ENCODE results near the gene CEP85L. TPM values are rescaled to one million over a fixed set of nuclear protein-coding genes. Genes with fewer than 3 reads are reported as not detected.

Gene CEP85L
- total RNA-seq, 1 donor from 2014 or later = 10.5 TPM

DNA sequence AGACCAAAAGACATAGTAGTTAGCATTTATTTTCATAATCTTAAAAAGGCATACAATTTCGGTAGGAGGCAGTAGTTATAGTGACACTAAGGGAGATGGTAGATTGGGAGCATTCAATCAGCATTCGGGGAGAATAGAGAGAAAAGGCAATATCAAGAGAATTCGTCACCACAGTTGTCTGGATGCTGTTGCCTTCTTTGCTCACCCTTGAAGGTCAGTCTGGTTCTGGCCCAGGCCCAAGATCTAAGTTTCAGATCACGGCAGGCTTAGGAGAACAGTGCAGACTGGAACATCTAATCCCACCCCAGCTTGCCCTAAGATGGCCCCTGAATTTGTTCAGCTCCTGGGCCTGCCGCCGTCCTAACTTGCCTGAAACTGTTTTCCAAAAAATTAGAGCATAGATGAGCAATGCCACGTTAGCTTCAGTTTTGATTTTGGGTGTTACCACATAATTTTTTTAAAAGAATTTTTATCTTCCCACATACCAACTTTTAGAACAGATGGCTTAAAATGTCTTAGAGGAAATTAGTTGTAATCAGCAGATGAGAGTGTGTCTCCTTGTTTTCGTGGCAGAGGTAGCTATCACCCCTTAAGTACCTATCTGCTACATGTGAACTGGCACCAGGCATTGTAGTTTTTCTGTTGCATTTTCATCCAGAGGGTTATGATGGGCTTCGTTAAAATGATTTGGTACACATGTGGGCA lies 8.3 kb upstream of the CEP85L start:
- H3K27ac ChIP-seq = no peak overlapping the region
- DNase-seq (no peak), ATAC-seq (no peak)
- no peaks in the 10 kb centered on the region for H3K36me3 ChIP-seq
- intact Hi-C loops (cut with DNase I) = no loop called here
- no peak overlapping the region for H3K4me3 ChIP-seq
- no peaks in the 10 kb centered on the region for H3K9me3 ChIP-seq
- TF ChIP-seq CTCF (IDR thresholded peaks at IDR 0.05) = no peak
- no peaks in the 10 kb centered on the region for H3K27me3 ChIP-seq
- H3K4me1 ChIP-seq = no peaks in the 10 kb centered on the region

DNA sequence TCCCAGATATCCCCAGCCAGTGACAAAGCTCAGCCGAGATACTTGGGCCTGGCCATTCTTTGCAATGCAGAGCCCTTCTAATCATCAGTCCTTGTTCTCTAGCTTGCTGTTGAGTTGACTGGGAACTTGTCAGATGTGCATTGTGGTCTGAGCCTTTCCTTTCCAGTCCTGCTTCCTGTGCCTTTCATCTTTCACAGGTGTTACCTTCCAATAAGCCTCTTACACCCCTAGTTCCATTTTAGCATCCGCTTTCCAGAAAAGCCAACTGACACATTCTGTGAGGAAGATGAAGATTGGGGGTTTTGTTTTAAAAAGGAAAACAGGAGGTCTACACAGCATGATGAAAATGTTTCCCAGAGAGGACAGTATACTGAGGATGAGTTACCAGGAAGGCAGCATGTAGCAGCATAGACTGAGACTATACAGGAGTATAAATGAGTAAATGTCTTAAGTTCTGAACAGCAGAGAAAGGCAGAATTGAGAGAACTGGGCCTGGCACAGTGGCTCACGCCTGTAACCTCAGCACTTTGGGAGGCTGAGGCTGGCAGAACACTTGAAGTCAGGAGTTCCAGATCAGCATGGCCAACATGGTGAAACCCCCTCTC lies 5.6 kb upstream of the CEP85L start:
- intact Hi-C loops (cut with DNase I) = no loop called here
- Histone ChIP-seq H3K4me1 (peaks cover 2% of the 10 kb centered on the region), H3K9me3 (no peaks in the 10 kb centered on the region), H3K36me3 (no peaks in the 10 kb centered on the region), H3K27me3 (no peaks in the 10 kb centered on the region), H3K27ac (no peak overlapping the region), H3K4me3 (no peak overlapping the region)
- ATAC-seq (no peak), DNase-seq (no peak)
- TF ChIP-seq CTCF (IDR thresholded peaks at IDR 0.05) = no peak

GRCh38 chr6:118652051-118652615 lies 742 bp upstream of the CEP85L start:
- no peak for DNase-seq
- Histone ChIP-seq H3K9me3 (no peaks in the 10 kb centered on the region), H3K36me3 (no peaks in the 10 kb centered on the region), H3K4me1 (peaks cover 21% of the 10 kb centered on the region), H3K27me3 (no peaks in the 10 kb centered on the region), H3K27ac (peak overlapping the region; percentile 90), H3K4me3 (peak overlapping the region; percentile 90)
- TF ChIP-seq CTCF (IDR thresholded peaks at IDR 0.05) = no peak
- no peak for ATAC-seq
- intact Hi-C loops (cut with DNase I) = no loop called here

DNA sequence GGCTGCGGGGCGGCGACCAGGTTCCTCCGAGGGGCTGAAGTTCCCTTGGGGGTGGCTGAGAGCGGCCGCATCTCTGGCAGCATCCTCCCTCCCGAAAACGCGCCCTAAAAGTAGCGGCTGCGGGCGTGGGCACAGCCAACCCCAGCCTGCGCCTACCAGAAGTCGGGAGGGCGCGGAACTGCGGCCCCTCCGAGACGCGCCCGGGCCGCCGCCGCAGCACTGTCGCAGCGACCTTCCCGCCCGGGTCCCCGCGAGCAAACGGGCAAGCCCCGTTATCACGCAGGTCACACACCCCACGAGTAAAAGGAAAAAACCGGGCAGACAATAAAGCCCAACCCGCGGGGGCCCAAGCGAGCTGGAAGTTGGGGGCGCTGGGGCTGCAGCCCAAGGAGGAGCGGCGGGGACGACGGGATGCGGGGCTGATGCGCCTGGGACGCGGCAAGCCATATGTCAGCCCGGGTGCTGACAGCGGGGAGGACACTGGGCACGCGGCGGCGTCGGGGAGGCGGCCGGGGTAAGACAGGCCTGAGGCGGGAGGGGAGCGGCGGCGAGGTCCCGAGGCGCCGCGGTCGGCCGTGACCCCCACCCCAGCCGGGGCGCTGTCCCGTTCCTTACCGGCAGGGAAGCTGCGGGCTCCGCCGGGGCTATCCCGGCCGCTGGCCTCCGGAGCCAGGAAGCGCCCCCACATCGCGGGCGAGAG lies 659 bp downstream of the CEP85L start:
- TF ChIP-seq CTCF (IDR thresholded peaks at IDR 0.05) = peak; percentile 20
- intact Hi-C loops (cut with DNase I) = no loop called here
- Histone ChIP-seq H3K9me3 (no peaks in the 10 kb centered on the region), H3K4me3 (peak overlapping the region; percentile 90), H3K4me1 (peaks cover 21% of the 10 kb centered on the region), H3K27ac (peak overlapping the region; percentile 90), H3K27me3 (no peaks in the 10 kb centered on the region), H3K36me3 (no peaks in the 10 kb centered on the region)
- ATAC-seq (peak; percentile 73), DNase-seq (peak; percentile 72)

- intact Hi-C loops (cut with DNase I) = no loop called here
- H3K4me3 ChIP-seq = peak overlapping the region; percentile 90
- no peaks in the 10 kb centered on the region for H3K27me3 ChIP-seq
- no peak for ATAC-seq
- no peaks in the 10 kb centered on the region for H3K9me3 ChIP-seq
- no peak for DNase-seq
- no peaks in the 10 kb centered on the region for H3K36me3 ChIP-seq
- peak overlapping the region; percentile 90 for H3K27ac ChIP-seq
- TF ChIP-seq CTCF (IDR thresholded peaks at IDR 0.05) = no peak
- H3K4me1 ChIP-seq = peaks cover 25% of the 10 kb centered on the region
Measured at GRCh38 chr6:118649918-118650581, 1.3 kb downstream of the CEP85L start.

Measured in upper lobe of right lung (tissue), 1 donor.